NCI-H345 (cell line): ENCODE data around the gene WT1.

Source experiments
- DNase-seq: peaks from one replicate; lab custom pipeline; 2025; lab: John Stamatoyannopoulos, UW

The WT1 gene

DNA sequence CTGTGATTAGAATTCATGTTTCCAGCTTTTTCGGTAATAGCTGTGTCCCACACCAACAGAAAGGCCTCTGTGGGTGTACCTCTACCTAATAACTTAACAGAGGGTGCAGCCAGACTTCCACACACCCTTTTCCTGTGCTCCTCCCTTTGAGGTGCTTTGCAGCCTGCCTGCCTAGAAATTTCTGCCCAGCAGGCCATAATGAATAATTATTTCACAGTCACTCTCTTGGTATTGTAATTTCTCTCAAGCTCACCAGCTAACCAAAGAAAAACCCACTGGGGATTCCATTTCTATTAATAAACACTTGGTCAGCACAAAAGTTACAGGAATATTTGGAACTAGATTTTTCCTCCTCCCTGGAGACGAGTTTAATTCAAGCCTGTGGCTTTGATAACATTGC is 13.3 kb downstream of the WT1 start:
- DNase-seq, result no peak

- DNase-seq, result no peak
Measured at GRCh38 chr11:32420937-32421901, 14.1 kb downstream of the WT1 start.

GRCh38 chr11:32420139-32420538 is 15.2 kb downstream of the WT1 start:
- DNase-seq, result no peak

GRCh38 chr11:32418836-32419235 is 16.5 kb downstream of the WT1 start:
- no peak for DNase-seq

DNA sequence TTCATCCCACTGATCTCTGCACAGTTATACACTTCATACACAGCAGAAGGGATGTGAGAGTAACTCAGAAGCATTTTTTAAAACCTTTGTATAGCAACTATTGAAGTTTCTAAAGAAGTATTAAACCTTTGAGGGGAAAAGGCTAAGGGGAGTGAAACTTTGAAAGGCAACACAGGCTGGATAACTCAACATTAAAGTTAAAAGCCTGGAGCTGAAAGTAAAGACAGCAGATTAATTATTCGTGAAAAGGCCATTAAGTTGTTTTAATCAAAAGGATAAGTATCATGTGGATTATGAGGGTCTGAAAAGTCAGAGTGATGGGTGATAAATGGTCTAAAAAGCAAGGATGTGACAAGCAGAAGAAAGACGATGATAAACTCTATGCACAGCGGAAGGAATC is 17.5 kb downstream of the WT1 start:
- DNase-seq, result no peak

- no peak for DNase-seq
Measured at GRCh38 chr11:32416301-32416700, 19.0 kb downstream of the WT1 start.

GRCh38 chr11:32414925-32415324 is 20.4 kb downstream of the WT1 start:
- DNase-seq, result no peak

GRCh38 chr11:32411942-32412615 is 23.3 kb downstream of the WT1 start:
- DNase-seq, result no peak

DNA sequence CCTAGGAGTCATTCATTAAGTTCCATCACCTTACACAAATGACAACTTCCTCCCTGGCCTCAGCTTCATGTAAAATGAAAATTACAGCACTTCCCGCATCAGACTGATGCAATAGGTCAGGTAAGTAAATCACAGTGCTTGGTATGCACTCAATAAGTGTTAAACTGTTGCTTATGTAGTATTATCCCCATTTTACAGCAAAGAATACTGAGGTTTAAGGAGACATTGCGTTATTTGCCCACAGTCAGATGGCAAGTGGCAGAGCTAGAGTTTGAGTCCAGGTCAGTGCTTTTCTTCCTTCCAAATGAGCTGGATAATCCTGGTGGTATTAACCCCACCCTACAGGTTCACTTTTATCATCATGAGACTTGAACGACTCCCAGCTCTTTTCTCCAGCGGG is 29.7 kb downstream of the WT1 start:
- DNase-seq, result no peak

DNA sequence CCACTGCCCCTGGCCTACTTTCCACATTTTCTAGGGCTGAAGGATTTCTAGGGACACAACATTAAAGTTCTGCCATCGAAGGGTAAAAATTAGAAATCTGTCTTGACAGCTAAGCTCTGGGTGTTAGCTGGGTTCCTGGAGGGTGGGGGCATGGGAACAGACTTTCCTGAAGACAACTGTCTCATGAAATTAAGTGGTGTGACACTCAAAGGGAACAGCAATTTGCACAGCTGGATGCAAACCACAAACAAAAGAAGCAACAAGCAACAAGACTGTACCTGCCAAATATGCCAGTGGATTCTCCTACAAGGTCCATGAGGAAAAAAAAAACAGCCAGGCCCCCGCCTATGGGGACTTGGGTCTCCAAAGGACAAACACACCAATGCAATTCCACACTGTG is 32.5 kb downstream of the WT1 start:
- no peak for DNase-seq

DNA sequence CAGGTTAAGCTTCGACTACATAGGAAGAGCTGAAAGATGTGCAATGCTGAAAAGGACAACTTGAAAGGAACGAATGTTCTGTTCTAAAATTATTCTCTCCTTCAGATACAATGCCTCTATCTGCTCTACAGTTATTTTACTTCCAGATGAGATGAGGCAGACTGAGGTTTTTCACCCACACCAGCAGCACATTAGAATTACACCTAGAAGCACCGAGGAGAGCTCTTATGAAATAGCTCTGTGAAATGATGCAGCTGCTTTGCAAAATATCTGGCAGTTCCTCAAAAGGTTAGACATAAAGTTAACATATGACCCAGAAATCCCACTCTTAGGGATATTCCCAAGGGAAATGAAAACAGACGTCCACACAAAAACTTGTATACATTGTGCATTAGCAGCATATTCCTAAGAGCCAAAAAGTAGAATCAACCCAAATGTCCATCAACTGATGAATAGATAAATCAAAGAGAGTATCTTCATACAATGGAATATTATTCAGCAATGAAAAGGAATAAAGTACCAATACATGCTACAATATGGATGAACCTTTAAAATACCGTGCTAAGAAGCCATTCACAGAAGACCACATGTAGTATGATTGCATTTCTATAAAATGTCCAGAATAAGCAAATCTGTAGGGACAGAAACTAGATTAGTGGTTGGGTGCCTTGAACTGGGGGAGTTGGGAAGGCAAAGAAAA is 34.5 kb downstream of the WT1 start:
- DNase-seq, result no peak

- DNase-seq, result no peak
Measured at GRCh38 chr11:32400196-32400595, 35.1 kb downstream of the WT1 start.

- no peak for DNase-seq
Measured at GRCh38 chr11:32396991-32397390, 38.3 kb downstream of the WT1 start.

DNA sequence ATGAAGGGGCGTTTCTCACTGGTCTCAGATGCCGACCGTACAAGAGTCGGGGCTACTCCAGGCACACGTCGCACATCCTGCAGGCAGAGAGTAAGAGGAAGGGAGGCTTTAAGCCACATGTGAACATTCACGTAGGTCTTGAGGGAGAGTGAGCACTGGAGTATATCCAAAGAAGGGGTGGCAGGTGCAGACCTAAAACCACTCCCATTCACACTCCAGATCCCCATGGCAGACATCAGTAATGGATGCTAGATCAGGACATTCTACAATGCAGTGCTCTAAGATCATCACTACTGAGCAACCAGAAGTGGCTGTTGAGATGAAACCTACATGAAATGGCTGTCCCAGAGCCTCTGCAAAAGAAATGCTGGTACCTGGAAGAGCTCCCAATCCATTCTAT is 39.0 kb downstream of the WT1 start:
- DNase-seq, result no peak

GRCh38 chr11:32395127-32395526 is 40.2 kb downstream of the WT1 start:
- DNase-seq, result no peak

GRCh38 chr11:32392840-32393239 is 42.5 kb downstream of the WT1 start:
- DNase-seq, result no peak

GRCh38 chr11:32391956-32392553 is 43.3 kb downstream of the WT1 start:
- no peak for DNase-seq

GRCh38 chr11:32391479-32391878 is 43.9 kb downstream of the WT1 start:
- DNase-seq, result no peak

DNA sequence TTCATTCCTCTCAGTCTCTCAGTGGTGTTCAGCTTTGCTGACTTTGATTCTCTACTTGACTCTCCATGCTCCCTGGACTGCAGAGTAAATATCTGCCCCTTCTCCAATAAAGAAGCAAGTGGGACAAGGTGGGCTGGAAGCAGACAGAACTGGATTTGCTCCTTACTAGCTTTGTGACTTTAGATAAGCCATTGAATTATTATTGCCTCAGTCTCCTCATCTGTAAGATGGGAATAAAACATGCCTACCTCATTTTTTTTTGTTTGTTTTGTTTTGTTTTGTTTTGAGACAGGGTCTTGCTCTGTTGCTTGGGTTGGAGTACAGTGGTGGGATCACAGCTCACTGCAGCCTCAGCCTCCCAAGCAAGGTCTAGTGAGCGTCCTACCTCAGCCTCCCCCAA is 44.6 kb downstream of the WT1 start:
- no peak for DNase-seq

DNA sequence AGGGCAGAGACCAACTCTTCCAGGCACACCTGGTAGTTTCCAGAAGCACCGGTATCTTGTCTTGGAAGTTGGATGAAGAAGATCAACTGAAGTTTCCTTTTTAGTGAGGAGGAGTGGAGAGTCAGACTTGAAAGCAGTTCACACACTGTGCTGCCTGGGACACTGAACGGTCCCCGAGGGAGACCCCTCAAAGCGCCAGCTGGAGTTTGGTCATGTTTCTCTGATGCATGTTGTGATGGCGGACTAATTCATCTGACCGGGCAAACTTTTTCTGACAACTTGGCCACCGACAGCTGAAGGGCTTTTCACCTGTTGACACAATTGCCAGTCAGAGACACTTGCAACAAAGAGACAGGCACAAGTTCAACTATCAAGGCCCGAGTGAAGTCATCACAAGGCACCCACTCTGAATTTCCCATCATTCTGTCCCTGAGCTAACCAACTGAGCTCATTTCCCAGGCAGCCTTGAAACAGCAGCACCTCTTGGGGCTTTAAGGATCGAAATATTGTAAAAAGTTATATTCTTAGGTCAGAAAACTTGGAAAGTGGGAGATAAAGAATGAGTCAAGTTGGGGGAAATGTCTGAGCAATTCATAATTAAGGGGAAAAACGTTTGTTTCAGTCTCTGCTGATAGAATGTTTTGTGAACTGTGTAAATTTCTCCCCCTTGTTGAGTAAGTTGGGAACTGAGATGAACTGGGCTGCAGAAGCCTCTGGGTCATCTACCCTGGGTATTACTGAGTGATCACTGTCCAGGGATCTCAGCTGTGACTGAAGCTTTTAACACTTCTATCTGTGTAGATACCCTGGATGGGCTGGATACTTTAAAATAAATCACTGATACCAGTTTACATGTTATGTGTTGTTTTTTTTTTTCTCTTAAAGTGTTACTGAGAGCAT is 46.2 kb downstream of the WT1 start:
- no peak for DNase-seq

DNA sequence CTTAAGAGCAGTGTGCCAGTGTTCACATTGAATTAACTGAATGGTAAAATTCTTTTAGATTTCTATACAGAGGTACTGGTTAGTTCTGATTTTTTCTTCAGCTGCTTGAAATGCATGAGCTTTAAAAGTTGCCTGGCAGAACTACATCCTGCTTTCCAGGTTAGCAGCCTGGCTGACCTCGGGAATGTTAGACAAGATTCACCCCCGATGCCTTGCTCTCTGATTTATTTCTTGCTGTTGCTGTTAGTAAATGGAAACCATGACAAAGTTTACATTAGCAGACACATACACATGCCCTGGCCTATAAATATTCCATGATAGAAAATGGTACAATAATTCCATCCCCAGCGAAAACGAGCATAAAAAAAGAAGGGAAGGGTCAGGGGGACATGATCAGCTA is 47.0 kb downstream of the WT1 start:
- no peak for DNase-seq
